Activated CD4-positive, alpha-beta T cell treated with anti-CD3 and anti-CD28 coated beads, Interleukin-2, amount 50 U/mL, for 4 hours (primary cell): ENCODE data around the gene SYNGR2.
A peak's percentile ranks its signal among the peaks of the same experiment; 100 is the strongest.

Source experiments
- DNase-seq, 2 experiments: peaks; one replicate each; pipeline ENCODE4 v3.0.0-alpha.2; 2020

Gene SYNGR2

GRCh38 chr17:78173097-78173715 is 4.8 kb downstream of the SYNGR2 start:
- DNase-seq, result no peak

GRCh38 chr17:78174346-78174869 is 6.0 kb downstream of the SYNGR2 start:
- DNase-seq, result no peak

- no peak for DNase-seq
These were observed 6.7 kb downstream of the SYNGR2 start for GRCh38 chr17:78174870-78175642.

- DNase-seq, result no peak
These were observed 7.2 kb downstream of the SYNGR2 start for GRCh38 chr17:78175643-78175981.

- DNase-seq, result peak; percentile 65 to 70
These were observed 8.2 kb downstream of the SYNGR2 start for GRCh38 chr17:78176548-78177025.

GRCh38 chr17:78179372-78179771 is 11.0 kb downstream of the SYNGR2 start:
- DNase-seq, result no peak

GRCh38 chr17:78180083-78180482 is 11.7 kb downstream of the SYNGR2 start:
- no peak for DNase-seq

GRCh38 chr17:78180508-78180907 is 12.1 kb downstream of the SYNGR2 start:
- no peak for DNase-seq

GRCh38 chr17:78182504-78182903 is 14.1 kb downstream of the SYNGR2 start:
- DNase-seq, result no peak

- DNase-seq, result no peak
These were observed 15.5 kb downstream of the SYNGR2 start for GRCh38 chr17:78183916-78184315.

GRCh38 chr17:78184351-78184750 is 16.0 kb downstream of the SYNGR2 start:
- no peak for DNase-seq

GRCh38 chr17:78184868-78185267 is 16.5 kb downstream of the SYNGR2 start:
- DNase-seq, result no peak

GRCh38 chr17:78185981-78186691 is 17.8 kb downstream of the SYNGR2 start:
- DNase-seq, result no peak

- peak; percentile 62 to 64 for DNase-seq
These were observed 18.6 kb downstream of the SYNGR2 start, which contains the start of the genes AFMID and TK1 for GRCh38 chr17:78186692-78187595. Gene AFMID (plus strand): TSS chr17:78187362. CDS start chr17:78187371, 9 bp downstream. Gene TK1 (minus strand): TSS chr17:78187052. CDS start chr17:78186994, 58 bp downstream.

GRCh38 chr17:78196716-78197115 is 28.3 kb downstream of the SYNGR2 start:
- no peak for DNase-seq

- no peak for DNase-seq
These were observed 28.9 kb downstream of the SYNGR2 start for GRCh38 chr17:78197147-78197832.

- DNase-seq, result no peak
These were observed 32.1 kb downstream of the SYNGR2 start for GRCh38 chr17:78200451-78200850.

- DNase-seq, result no peak
These were observed 34.3 kb downstream of the SYNGR2 start for GRCh38 chr17:78202666-78203065.

- DNase-seq, result no peak
These were observed 36.2 kb downstream of the SYNGR2 start for GRCh38 chr17:78204387-78205123.

GRCh38 chr17:78205124-78205775 is 36.9 kb downstream of the SYNGR2 start:
- no peak for DNase-seq
